GM12892 (cell line): ENCODE results near the gene ST6GALNAC6. TPM values are rescaled to one million over a fixed set of nuclear protein-coding genes. Genes with fewer than 3 reads are reported as not detected.

Experiments used
- DNase-seq: peaks from one replicate; pipeline ENCODE4 v3.0.0; 2011; ENCODE audit not compliant: insufficient read length
- FAIRE-seq: peaks from 2 replicates; lab custom pipeline; 2011; peaks lifted over from hg19 to GRCh38; lab: Jason Lieb, UNC
- POLR2A ChIP-seq: IDR thresholded peaks from 2 replicates; pipeline ENCODE4 v1.6.1; 2011; ENCODE audit warnings: low read depth, low read length, control low read depth
- POLR2AphosphoS5 ChIP-seq: IDR thresholded peaks from 2 replicates; pipeline ENCODE4 v1.6.1; 2011; ENCODE audit warnings: low read depth, low read length, control low read depth
- TAF1 ChIP-seq: IDR thresholded peaks from 2 replicates; pipeline ENCODE4 v1.6.1; 2011; ENCODE audit warnings: low read depth, mild to moderate bottlenecking, control low read depth, low read length, borderline replicate concordance
- polyA plus RNA-seq: library from polyadenylated mRNA; unstranded; fragments of >200 nt; gene quantifications from one replicate; pipeline ENCODE4 v1.2.1, GENCODE V29; 2012; ENCODE audit warnings: missing spikeins, inconsistent platforms; ENCODE audit not compliant: missing spikeins

ST6GALNAC6 gene, protein sequence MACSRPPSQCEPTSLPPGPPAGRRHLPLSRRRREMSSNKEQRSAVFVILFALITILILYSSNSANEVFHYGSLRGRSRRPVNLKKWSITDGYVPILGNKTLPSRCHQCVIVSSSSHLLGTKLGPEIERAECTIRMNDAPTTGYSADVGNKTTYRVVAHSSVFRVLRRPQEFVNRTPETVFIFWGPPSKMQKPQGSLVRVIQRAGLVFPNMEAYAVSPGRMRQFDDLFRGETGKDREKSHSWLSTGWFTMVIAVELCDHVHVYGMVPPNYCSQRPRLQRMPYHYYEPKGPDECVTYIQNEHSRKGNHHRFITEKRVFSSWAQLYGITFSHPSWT
- 25.3 TPM for polyA plus RNA-seq

GRCh38 chr9:127899128-127899943 is at the start of gene ST6GALNAC6:
Gene ST6GALNAC6, minus strand, starts transcription at chr9:127899603. Its CDS starts 1,622 bp downstream, at chr9:127897981.
- TF ChIP-seq POLR2AphosphoS5, result no peak
- no peak for TF ChIP-seq TAF1
- no peak for TF ChIP-seq POLR2A

GRCh38 chr9:127947841-127948710 is 48.7 kb upstream of the ST6GALNAC6 start:
- DNase-seq (no peak), FAIRE-seq (no peak)
- TF ChIP-seq TAF1, result no peak
- TF ChIP-seq POLR2AphosphoS5, result no peak
- no peak for TF ChIP-seq POLR2A

More at GRCh38 chr9:127899128-127899943, at the start of gene ST6GALNAC6:
- peak; percentile 81 for FAIRE-seq
- peak; percentile 93 for DNase-seq

- DNase-seq (no peak), FAIRE-seq (no peak)
- no peak for TF ChIP-seq TAF1
- no peak for TF ChIP-seq POLR2A
- no peak for TF ChIP-seq POLR2AphosphoS5
Measured at GRCh38 chr9:127946728-127947127, 47.3 kb upstream of the ST6GALNAC6 start.

GRCh38 chr9:127945942-127946341 is 46.5 kb upstream of the ST6GALNAC6 start:
- DNase-seq, result no peak
- TF ChIP-seq TAF1, result no peak
- TF ChIP-seq POLR2A, result no peak
- no peak for TF ChIP-seq POLR2AphosphoS5
- no peak for FAIRE-seq

DNA sequence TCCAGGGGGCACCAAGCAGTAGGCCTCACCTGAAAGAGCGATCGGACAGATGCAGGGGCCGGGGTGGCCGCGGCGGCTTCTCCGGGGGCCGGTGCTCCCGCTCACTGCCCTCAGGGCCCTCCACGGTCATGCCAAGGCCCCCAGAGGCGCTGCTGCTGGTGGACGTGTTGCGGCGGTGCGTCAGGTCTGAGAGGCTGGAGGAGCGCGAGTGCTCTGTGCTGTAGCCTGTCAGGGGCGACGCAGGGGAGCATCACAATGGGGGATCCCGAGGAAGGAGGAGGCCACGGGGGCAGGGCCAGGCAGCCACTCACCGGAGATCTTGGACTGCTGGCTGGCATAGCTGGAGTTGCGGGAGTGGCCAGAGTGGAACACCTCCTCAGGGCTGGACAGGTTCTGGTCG is 45.9 kb upstream of the ST6GALNAC6 start:
- DNase-seq, result no peak
- no peak for TF ChIP-seq TAF1
- TF ChIP-seq POLR2A, result no peak
- no peak for TF ChIP-seq POLR2AphosphoS5
- no peak for FAIRE-seq

DNA sequence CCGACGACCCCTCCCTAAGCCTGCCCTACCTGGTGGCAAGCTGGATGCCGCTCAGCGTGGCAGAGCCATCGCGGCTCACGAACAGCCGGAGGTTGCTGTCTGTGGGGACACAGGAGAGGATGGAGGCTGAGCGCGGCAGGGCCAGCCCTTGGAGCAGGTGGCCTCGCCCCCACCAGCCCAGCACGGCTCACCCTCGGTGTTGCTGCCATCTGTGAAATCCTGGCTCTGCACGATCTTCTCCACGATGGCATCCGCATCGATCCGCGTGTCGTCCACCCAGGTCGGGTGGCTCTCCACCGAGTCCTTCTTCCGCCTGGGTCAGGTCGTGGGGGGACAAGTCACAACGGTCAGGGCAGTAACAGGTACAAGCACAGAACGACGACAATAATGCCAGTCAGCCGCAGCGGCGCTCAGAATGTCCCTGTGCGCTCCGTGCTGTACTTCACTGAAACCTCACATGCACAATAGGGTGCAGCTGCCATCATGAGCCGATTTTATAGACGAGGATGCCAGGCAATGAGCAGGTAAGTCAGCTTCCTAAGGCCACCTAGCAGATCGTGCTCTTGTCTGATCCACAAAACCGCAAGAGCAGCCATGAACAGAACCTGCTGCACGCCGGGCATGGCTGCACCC is 45.3 kb upstream of the ST6GALNAC6 start:
- no peak for FAIRE-seq
- no peak for DNase-seq
- TF ChIP-seq TAF1 (no peak), POLR2AphosphoS5 (no peak), POLR2A (no peak)

GRCh38 chr9:127943731-127944144 is 44.3 kb upstream of the ST6GALNAC6 start:
- no peak for TF ChIP-seq POLR2AphosphoS5
- DNase-seq (peak; percentile 86), FAIRE-seq (peak; percentile 92)

DNA sequence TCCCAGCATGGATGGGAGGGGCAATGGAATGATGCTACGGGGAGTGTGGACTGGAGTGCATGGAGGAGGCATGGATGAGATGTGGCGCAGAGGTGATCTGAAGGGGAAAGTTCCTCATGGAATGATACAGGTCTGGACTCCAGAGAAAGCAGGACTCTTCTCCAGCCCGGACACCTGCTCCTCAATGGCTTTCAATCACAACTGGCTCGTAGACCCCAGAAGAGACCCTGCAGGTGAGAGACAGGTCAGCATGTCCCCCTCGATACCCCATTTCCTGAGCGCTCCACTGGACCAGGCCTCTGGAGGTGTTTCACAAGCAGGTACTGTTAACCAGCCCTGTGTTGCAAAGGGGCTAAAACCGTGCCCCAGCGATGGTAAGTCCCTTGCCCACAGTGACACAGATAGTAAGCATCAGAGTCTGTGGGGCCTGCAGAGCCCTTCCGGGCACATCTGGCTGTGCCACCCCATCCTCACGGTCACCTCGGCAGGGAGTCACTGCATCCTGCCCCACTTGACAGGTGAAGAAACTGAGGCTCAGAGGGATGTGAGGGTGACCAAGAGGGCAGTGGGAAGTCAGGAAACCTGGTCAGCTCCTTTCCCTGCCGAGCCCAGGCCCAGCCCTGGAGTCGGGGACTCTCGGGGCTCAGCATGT is 43.7 kb upstream of the ST6GALNAC6 start:
- FAIRE-seq (no peak), DNase-seq (no peak)
- TF ChIP-seq POLR2A, result no peak
- no peak for TF ChIP-seq POLR2AphosphoS5
- no peak for TF ChIP-seq TAF1

GRCh38 chr9:127942216-127943010 is 43.0 kb upstream of the ST6GALNAC6 start:
- TF ChIP-seq POLR2AphosphoS5, result 0 out of 2 replicates have a peak, but pooled peaks have one; percentile 4
- TF ChIP-seq TAF1, result no peak
- DNase-seq (peak; percentile 70), FAIRE-seq (peak; percentile 44)

GRCh38 chr9:127941961-127942215 is 42.5 kb upstream of the ST6GALNAC6 start:
- TF ChIP-seq POLR2AphosphoS5 (no peak), POLR2A (no peak), TAF1 (no peak)
- no peak for DNase-seq
- no peak for FAIRE-seq
